ENCODE data around the gene EFNA3.

- TF ChIP-seq USF1 (CRISPR knock-in tag; IDR thresholded peaks at IDR 0.05) = no peak
- TF ChIP-seq TCF7 (IDR thresholded peaks at IDR 0.05; ENCODE audit: borderline replicate concordance) = no peak
- peak; percentile 33 for TF ChIP-seq TAF1 (IDR thresholded peaks at IDR 0.05; ENCODE audit: control insufficient read depth, extremely low read depth, insufficient read depth, low read length, severe bottlenecking)
- TF ChIP-seq FOXA1 (IDR thresholded peaks at IDR 0.05; ENCODE audit: borderline replicate concordance) = no peak
- TF ChIP-seq MLLT1 (IDR thresholded peaks at IDR 0.05) = no peak
- TF ChIP-seq SOX6 (IDR thresholded peaks at IDR 0.05) = no peak
- no peak for TF ChIP-seq SMAD1 (IDR thresholded peaks at IDR 0.05; ENCODE audit: low read depth, low read length, partially characterized antibody)
- no peak for TF ChIP-seq CTCF (IDR thresholded peaks at IDR 0.05 in 2 of 3, conservative IDR thresholded peaks at IDR 0.05 in 1 of 3; ENCODE audit: insufficient read depth in 2 of 3, low read depth in 1 of 3, low read length in 3 of 3)
- no peak for TF ChIP-seq E2F5 (CRISPR knock-in tag; IDR thresholded peaks at IDR 0.05)
- no peak for TF ChIP-seq CBFA2T2 (conservative IDR thresholded peaks at IDR 0.05)
- TF ChIP-seq EZH2 (IDR thresholded peaks at IDR 0.05; ENCODE audit: borderline replicate concordance, low read depth, low read length) = no peak
Observed at GRCh38 chr1:155127105-155127966, 48.7 kb downstream of the EFNA3 start, which contains the start of gene EFNA1.
